Fibroblast of pulmonary artery (primary cell): ENCODE measurements around the gene COIL.

ENCODE experiments used
- DNase-seq: peaks from one replicate; pipeline ENCODE4 v3.0.0-alpha.2; 2010; ENCODE audit warnings: low read depth
- H3K4me3 ChIP-seq: replicated peaks from 2 replicates; pipeline ENCODE4 v1.5.1; 2011; ENCODE audit warnings: low read depth, mild to moderate bottlenecking, control low read depth, low read length, moderate library complexity
- CTCF ChIP-seq: IDR thresholded peaks from 2 replicates; pipeline ENCODE4 v1.5.1; 2011; ENCODE audit warnings: mild to moderate bottlenecking, control low read depth, low read length, inconsistent platforms; ENCODE audit errors: missing control alignments

The COIL gene

GRCh38 chr17:56897646-56898424 lies 63.0 kb downstream of the COIL start:
- DNase-seq = no peak

GRCh38 chr17:56896968-56897359 lies 63.9 kb downstream of the COIL start:
- TF ChIP-seq CTCF = no peak
- no peak for DNase-seq
- H3K4me3 ChIP-seq = no peak overlapping the region

More at GRCh38 chr17:56897646-56898424, 63.0 kb downstream of the COIL start:
- no peak for TF ChIP-seq CTCF
- H3K4me3 ChIP-seq = no peak overlapping the region

- no peak for DNase-seq
- no peak overlapping the region for H3K4me3 ChIP-seq
- no peak for TF ChIP-seq CTCF
Observed at GRCh38 chr17:56896217-56896967, 64.5 kb downstream of the COIL start.

GRCh38 chr17:56894859-56895455 lies 65.9 kb downstream of the COIL start:
- H3K4me3 ChIP-seq = no peak overlapping the region
- TF ChIP-seq CTCF = no peak
- no peak for DNase-seq

- TF ChIP-seq CTCF = no peak
- H3K4me3 ChIP-seq = no peak overlapping the region
- DNase-seq = no peak
Observed at GRCh38 chr17:56893503-56893902, 67.3 kb downstream of the COIL start.

GRCh38 chr17:56892333-56892732 lies 68.5 kb downstream of the COIL start:
- TF ChIP-seq CTCF = no peak
- DNase-seq = no peak
- no peak overlapping the region for H3K4me3 ChIP-seq
